GM21529 (cell line): ENCODE results near the gene AXIN1.

Experiments used
- ATAC-seq: cut with Tn5 transposase; IDR thresholded peaks from one replicate; pipeline ENCODE4 v1.9.1; 2021; ENCODE audit not compliant: unreplicated experiment

The AXIN1 gene

GRCh38 chr16:284204-285120 is 68.1 kb downstream of the AXIN1 start:
- ATAC-seq = no peak

GRCh38 chr16:283033-283805 is 69.3 kb downstream of the AXIN1 start, which contains the start of gene PDIA2:
PDIA2 (plus strand) TSS chr16:283164; CDS start chr16:283170, 6 bp downstream.
- ATAC-seq = no peak

DNA sequence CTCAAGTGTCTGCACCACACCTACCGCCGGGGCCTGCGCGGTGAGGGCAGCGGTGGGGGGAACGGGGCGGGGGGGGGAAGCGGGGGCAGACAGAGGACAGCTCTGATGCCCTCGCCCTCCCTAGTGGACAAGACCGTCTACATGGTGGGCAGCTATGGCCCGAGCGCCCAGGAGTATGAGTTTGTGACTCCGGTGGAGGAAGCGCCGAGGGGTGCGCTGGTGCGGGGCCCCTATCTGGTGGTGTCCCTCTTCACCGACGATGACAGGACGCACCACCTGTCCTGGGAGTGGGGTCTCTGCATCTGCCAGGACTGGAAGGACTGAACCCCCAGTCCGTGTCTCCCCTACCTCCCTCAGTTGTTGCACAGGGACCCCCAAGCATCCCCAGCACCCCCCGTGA is 70.0 kb downstream of the AXIN1 start:
- ATAC-seq = no peak

DNA sequence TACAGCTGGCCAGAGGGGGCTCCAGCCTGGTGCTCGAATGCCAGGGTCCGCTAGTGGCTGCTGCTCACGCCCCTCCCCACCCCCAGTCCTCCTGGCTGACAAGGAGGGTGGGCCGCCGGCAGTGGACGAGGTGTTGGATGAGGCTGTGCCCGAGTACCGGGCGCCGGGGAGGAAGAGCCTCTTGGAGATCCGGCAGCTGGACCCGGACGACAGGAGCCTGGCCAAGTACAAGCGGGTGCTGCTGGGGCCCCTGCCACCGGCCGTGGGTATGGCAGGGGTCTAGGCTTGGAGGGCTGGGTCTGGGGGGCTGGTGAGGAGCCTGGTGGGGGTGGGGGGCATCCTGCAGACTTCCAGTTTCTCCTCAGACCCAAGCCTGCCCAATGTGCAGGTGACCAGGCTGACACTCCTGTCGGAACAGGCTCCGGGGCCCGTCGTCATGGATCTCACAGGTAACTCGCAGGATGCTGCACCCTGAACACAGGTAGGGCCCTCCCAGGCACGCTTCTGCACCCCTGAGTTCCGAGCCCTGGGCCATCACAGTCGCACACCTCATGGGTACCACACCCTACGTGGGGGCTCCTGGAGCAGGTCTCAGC is 70.8 kb downstream of the AXIN1 start:
- no peak for ATAC-seq

- ATAC-seq = no peak
Measured at GRCh38 chr16:280991-281659, 71.4 kb downstream of the AXIN1 start.

DNA sequence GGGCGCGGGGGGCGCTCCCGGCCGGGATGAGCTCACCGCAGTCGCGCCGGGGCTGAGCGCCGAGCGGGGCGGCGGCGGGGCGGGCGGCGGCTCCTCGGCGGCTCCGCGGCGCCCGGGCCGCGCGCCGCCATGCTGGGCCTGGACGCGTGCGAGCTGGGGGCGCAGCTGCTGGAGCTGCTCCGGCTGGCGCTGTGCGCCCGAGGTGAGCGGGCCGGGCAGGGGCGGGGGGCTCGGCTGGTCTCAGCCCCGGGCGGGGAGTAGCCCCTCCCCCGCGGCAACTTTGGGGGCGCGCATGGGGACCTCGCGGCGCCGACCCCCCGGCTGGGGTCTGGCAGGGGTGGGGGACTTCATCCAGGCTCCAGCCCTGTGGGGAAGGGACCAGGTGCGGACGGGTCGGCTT is 72.0 kb downstream of the AXIN1 start, which contains the start of gene ARHGDIG:
Gene ARHGDIG, plus strand, starts transcription at position 40 of the 400 bp plus-strand sequence. Its CDS starts 90 bp downstream, at position 130.
- ATAC-seq = no peak

- no peak for ATAC-seq
Measured at GRCh38 chr16:280005-280460, 72.5 kb downstream of the AXIN1 start.

GRCh38 chr16:279531-279930 is 73.0 kb downstream of the AXIN1 start:
- no peak for ATAC-seq

- ATAC-seq = no peak
Measured at GRCh38 chr16:278863-279366, 73.6 kb downstream of the AXIN1 start.

DNA sequence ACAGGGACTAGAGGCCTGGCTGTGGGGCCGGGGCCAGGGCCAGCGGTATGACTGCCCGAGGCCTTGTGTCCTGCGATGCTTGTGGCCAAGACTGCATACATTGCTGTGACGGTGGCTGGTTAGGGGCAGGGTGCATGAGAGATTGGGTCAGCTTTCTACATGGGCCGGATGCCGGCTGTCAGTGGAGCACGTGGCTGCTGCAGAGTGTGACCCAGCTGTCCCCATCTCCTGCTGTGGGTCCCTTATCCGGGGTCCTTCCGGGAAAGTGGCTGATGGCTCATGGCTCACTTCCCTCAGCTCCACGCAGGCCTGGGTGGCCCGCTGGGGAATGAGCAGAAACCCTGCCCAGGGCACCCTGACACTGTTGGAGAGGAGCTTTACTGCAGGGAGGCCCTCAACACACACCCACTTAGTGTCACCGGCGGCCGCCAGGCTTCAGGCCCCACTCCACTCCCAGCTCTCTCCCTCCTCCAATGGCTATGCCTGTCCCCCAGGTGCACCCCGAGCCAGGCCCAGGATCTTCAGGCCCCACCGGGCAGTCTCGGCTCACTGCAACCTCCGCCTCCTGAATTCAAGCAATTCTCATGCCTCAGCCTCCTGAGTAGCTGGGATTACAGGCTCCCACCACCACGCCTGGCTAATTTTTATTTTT is 76.0 kb downstream of the AXIN1 start:
- no peak for ATAC-seq

GRCh38 chr16:275786-276232 is 76.7 kb downstream of the AXIN1 start, which contains the start of gene RGS11:
RGS11 (minus strand) TSS chr16:275944; CDS start chr16:275911, 33 bp downstream.
- no peak for ATAC-seq

- ATAC-seq = no peak
Measured at GRCh38 chr16:275041-275641, 77.4 kb downstream of the AXIN1 start.

DNA sequence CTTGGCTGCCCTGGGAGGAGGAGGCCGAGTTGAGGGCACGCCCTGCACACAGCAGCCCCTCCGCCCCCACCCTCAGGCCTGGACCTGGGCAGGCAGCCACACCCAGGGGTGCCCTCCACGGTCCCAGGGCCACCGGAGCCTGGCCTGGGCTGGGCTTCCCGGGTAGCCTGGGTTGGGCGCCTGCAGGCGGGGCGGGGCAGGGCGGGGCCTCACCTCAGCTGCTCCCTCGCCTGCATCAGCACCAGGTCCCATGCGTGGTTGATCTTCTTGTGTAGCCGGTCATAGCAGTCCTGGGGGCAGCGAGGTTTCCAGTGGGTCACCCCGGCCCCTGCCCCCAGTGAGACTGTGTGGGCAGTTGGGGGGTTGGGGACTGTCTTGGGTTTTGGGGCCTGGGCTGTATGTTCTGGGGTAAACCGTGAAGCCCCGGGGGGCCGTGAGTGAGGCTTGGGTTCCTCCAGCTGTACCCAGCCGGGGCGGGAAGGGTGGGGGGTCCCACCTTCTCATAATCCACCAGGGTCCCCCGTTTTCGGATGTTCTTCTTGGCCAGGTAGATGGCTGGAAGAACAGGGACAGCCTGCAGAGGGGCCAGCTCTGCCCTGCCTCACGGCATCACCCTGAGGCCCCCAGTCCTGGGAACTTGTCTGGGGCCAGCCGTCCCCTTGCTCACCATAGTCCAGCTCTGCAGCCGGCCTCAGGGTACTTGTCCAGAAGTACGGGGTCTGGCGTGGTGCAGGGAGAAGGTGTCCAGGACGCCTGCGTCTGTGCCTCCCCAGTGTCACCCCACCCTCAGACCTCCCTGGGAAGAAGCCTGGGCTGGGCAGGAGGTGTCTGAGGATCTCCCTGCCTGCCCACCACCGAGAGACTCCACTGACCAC is 78.7 kb downstream of the AXIN1 start:
- ATAC-seq = no peak

DNA sequence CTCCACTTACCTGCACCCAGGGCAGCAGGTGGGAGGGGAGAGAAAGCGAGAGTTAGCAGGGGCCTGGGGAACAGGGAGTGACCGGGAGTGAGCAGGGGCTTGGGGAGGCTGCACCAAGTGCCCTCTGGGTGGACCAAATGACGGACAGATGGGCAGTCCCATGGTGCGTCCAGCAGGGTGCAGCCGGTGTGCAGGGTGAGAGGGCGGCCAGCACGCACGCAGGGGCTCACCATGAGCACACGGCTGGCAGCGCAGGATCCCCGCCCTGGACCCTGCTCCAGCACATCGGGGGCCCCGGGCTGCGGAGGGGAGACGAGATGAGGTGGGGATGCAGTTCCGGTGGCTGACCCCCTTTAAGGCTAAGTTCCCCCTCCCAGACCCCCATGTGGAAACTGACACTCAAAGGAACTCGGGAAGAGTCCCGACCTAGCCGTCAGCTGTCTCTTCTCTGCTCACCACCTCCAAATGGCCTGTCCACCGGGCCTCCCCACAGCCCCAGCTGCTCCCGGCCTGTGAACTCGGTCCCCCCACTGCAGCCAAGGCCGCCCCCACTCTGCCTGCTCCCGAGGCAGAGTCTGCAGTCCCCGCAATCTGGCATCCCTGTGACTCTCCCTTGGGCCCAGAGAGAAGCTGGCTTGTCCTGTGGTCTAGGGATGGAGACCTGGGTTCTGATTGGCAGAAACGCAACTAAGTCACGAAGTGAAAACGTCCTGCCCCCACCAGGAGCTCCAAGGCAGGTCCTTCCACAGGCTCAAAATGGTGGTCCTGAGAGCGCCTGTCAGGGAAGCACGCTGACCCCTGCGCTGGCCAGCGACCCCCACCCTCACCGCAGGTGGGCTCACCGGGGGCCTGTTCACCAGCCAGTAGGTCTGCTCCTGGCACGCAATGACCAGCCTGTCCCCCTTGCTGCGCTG is 79.6 kb downstream of the AXIN1 start:
- no peak for ATAC-seq

DNA sequence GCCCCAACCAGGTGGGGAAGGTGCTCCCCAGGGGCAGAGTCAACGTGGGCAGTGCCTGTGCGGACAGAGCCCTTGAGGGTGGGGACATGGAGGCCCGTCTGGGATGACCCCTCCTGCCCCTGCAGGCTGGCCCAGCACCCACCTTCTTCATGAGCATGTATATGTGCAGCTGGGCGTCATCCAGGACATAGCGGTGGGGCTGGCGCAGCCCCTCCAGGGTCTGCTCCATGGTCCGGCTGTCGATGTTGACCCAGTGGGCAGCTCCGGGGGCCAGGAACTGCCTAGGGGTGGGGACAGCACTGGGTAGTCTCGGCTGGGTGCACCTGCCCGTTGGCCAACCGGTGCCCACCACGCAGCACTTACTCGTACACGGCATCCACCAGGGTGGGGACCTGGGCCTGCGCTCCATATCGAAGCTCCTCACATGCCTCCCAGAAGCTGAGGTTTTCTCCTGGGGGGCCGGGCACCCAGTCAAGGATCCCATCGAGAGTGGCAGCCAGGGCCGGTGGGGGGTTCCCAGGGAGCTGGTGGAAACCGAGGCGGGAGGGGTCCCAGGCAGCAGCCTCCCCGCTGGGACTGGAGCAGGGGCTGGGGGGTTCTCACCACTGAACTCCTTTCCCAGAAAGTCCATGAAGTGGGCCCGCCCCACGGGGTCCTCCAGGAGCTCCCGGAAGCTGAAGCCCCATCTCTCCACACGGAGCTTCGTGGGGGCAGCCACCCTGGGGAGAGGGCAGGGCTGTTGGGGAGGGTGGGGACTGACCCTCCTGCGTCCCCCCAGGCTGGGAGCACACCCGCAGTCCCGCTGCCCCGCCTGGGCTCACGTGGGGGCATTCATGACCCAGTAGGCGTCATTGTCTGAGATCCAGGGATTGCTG is 81.9 kb downstream of the AXIN1 start:
- no peak for ATAC-seq

DNA sequence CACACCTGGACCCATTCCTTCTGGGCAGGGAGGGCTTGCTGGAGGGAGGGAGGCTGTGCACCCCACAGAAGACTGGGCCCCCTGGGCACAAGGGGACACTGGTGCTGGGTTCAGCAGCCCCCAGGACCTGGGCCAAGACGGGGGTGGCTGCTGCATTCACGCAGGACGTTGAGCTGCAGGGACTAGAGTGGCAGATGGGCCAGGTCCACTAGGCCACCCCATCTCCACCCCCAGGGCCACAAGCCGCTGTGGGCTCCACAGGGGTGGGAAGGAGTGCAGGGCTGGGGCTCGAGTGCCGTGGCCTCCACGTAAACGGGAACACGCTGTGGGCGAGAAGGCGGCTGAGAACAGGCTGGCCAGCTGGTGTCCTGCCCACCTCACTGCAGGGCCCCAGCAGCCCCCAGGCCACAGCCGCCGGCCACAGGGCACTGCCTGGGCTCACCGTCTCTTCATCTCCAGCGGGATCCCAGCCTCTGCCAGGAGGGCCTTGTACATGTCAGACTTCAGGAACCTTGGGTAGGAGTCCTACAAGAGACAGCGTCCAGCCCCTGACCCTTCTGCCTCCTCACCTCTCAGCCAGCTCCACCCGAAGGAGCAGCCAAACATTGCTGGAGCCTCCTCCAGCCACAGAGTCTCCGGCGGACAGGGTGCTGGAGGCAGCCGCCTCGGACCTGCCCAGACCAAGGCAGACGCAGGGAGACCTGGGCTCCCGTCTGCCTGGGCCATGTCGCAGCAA is 83.3 kb downstream of the AXIN1 start:
- no peak for ATAC-seq
